KBM-7 (cell line): ENCODE results near the gene PIK3CA.

ENCODE experiments used
- DNase-seq: peaks from one replicate; pipeline ENCODE4 v3.0.0-alpha.2; 2015
- in situ Hi-C: fragments of 300-500 bp; cut with MboI; formaldehyde crosslinking; loops from 2 replicates; pipeline ENCODE4 v1.14.3; 2020; ENCODE audit warnings: low sequenced_read_pairs, low pct_unique_long_range_greater_than_20kb, mixed read lengths

Gene PIK3CA

GRCh38 chr3:179150610-179151009 lies 2.5 kb downstream of the PIK3CA start:
- no peak for DNase-seq
- in situ Hi-C loops = no loop called here

- in situ Hi-C loops = no loop called here
- peak; percentile 16 for DNase-seq
These were observed 3.3 kb downstream of the PIK3CA start for GRCh38 chr3:179151474-179151873.

GRCh38 chr3:179156170-179156569 lies 8.0 kb downstream of the PIK3CA start:
- DNase-seq = no peak
- in situ Hi-C loops = no loop called here

- in situ Hi-C loops = no loop called here
These were observed 8.6 kb downstream of the PIK3CA start for GRCh38 chr3:179156775-179157174.

DNA sequence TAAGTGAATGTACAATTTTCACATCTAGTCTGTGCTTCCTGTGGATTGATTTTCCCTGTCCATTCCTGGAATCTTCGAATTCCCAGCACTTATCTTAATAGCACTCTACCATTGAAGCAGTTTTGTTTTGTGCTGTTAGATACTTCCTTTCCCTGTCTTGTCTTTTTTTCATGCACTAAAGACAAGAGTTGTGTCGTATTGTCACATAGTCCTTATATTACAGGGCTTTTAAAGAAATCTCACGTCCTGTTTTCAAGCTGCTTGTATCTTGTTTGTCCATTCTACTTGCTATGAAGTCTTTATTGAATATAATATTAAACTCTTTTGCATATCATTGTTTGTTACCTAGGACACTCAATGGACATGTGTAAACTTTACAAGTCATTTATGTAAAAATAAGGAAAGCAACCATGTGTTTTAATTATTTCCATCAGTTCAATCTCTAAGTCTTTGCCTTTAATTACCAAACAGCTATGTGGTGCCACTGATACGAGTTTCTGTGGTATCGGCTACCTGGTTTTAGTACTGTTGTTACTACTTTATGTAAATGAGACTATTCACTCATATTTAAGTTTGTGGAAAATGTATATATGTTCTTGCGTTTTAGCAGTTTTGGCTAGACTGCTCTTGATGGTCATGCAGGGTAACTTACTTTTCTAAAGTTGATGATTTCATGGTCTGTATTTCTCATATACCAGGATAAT lies 10.3 kb downstream of the PIK3CA start:
- in situ Hi-C loops = no loop called here
- DNase-seq = no peak

More at GRCh38 chr3:179156775-179157174, 8.6 kb downstream of the PIK3CA start:
- no peak for DNase-seq

DNA sequence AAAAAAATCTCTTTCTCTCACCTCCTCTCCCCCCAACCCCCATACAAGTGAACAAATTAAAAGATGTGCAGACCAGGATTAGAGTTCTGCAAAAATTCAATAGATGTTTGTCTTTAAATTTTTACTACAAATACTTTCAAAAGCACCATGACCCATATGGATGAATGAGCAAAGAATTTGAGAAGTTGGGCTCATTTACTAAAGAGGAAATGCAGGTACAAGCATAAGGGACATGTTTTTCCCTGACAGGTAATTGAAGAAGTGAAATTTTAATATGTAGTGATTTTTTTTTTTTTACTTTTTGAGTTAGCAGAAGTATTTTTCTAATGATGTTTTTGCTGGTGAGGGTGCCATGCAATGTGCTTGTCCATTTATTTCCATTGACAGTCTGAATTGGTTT lies 15.3 kb downstream of the PIK3CA start:
- in situ Hi-C loops = no loop called here
- DNase-seq = no peak

DNA sequence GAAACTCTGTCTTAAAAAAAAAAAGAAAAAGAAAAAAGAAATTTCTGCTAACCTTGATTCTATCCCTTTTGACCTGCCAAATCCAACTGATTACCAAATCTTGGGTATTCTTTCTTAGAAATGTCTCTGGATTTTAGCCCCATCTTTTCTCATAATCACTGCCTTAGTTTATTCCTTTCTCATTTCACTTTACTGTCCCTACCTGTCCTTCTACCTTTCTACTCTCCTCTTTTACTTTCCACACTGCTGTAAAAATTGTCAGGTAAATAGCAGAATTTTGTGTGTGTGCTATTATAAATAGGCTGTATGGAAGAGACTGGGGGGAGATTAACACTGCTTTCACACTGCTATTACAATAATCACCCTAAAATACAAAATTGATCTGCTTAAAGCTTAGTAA lies 16.7 kb downstream of the PIK3CA start:
- DNase-seq = no peak
- in situ Hi-C loops = no loop called here

- in situ Hi-C loops = no loop called here
- no peak for DNase-seq
These were observed 18.5 kb downstream of the PIK3CA start for GRCh38 chr3:179166561-179167201.

- no peak for DNase-seq
- in situ Hi-C loops = no loop called here
These were observed 20.8 kb downstream of the PIK3CA start for GRCh38 chr3:179168918-179169317.

DNA sequence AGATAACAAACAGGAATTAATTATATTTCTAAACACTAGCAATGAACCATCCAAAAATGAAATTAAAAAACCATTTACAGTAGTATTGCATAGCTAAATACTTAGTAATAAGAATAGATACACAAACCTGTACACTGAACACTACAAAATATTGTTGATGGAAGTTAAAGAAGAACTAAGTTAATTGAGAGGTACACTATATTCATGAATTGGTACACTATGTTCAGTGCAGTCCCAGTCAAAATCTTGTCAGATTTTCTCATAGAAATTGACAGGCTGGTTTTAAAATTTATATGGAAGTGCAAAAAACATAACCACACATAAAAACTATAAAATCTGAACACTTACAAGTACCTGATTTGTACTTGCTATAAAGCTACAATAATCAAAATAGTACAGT lies 24.4 kb downstream of the PIK3CA start:
- DNase-seq = no peak

DNA sequence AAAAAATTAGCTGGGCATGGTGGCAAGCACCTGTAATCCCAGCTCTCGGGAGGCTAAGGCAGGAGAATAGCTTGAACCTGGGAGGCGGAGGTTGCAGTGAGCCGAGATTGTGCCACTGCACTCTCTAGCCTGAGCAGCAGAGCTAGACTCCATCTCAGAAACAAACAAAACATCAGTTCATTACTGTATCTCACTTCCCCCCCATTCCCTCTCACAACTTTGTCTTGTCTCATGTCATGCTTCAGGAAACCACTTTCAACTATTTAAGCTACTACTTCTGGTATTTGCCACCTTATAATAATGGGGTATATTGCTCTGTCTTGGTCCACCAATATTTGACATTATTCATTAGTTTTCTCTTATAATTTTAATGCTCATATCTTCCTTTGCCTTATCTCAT lies 26.2 kb downstream of the PIK3CA start:
- in situ Hi-C loops = no loop called here
- DNase-seq = no peak

More for the DNA sequence above, 24.4 kb downstream of the PIK3CA start:
- in situ Hi-C loops = no loop called here

GRCh38 chr3:179174898-179175297 lies 26.7 kb downstream of the PIK3CA start:
- no peak for DNase-seq
- in situ Hi-C loops = no loop called here

- in situ Hi-C loops = no loop called here
- no peak for DNase-seq
These were observed 27.2 kb downstream of the PIK3CA start for GRCh38 chr3:179175358-179175757.

GRCh38 chr3:179177611-179178010 lies 29.5 kb downstream of the PIK3CA start:
- in situ Hi-C loops = no loop called here
- no peak for DNase-seq

DNA sequence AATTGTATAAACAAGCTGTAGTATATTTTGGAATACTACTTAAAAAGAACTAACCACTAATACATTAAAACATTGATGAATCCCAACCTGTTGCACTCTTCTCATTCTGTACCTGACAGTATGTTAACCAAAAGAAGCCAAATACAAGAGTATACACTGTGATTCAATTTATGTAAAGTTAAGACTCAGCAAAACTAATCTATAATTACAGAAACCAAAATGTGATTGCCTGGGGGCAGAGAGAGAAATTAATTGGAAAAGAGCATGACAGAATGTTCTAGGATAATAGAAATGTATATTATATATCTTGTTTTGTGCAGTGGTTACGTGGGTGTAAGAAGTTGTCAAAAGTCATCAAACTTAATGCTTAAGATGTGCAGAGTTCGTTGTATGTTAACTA lies 31.1 kb downstream of the PIK3CA start:
- no peak for DNase-seq
- in situ Hi-C loops = no loop called here

DNA sequence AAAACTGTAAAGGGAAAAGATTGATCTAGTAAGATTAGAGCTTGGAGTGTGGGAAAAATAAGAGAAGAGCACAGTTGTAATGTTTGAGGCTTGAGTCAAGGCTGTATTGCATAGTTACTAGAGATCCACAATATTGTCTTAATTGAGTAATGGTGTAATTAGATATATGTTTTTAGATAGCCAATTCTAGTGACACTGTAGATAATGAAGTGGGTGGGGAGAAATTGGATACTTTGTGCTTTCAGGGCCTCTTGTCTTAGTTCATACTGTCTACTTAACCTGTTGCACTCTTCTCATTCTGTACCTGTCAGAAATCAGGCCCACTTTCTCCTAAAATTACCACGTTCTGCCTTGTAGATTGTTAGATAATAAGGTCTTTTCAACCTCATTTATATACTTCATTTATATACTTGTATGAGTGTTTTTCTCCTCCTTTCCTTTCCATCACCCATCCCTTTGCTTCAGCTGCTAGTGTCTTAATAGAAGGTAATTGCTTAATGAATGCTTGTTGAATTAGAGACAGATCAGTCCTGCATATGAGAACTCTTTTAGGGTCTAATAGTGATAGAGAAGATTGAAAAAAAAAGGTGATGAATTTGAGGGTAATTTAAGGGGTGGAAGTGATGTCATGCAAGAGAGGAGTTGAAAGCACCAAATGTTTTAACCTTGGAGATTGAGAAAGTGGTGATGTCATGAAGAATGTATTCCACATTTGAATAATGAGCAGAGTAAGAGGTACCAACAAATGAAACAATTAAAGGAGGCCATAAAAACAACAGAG lies 32.0 kb downstream of the PIK3CA start:
- in situ Hi-C loops = no loop called here
- DNase-seq = no peak

DNA sequence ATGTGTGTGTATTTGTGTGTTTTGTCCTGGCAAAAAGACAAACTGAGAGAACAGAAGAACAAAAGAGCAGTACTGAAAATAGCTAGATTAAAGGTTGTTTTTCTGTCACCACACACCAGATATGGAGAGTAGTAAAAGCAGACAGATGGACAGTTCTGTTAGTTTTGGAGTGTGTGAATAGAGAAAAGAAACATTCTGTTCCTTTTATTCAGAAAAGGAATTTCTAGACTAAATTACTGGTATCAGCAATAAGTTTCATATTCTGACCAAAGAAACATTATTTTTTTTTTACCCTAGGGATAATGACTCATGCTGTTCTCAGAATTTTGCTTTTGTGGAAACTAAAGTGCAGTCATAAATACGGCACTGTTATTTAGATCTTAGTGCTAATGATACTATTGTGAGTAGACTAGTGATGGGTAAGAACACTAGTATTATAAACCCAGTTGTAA lies 32.9 kb downstream of the PIK3CA start:
- DNase-seq = no peak
- in situ Hi-C loops = no loop called here

GRCh38 chr3:179181993-179182551 lies 33.9 kb downstream of the PIK3CA start:
- in situ Hi-C loops = no loop called here
- peak; percentile 51 for DNase-seq

GRCh38 chr3:179182902-179183301 lies 34.7 kb downstream of the PIK3CA start:
- in situ Hi-C loops = no loop called here
- DNase-seq = no peak

GRCh38 chr3:179184826-179185225 lies 36.7 kb downstream of the PIK3CA start:
- in situ Hi-C loops = no loop called here
- no peak for DNase-seq
